DOHH2 (cell line): ENCODE measurements around the gene ABCA1.

Experiments used
- EZH2phosphoT487 ChIP-seq: fragments of 200-600 bp; sonication (generic); IDR thresholded peaks from 2 replicates; pipeline ENCODE4 v1.6.1; 2017; ENCODE audit warnings: borderline replicate concordance, mild to moderate bottlenecking, antibody characterized with exemption, low read length, moderate library complexity, mixed read lengths
- TF ChIP-seq, protein P1 (sequence below): fragments of 200-600 bp; sonication (generic); IDR thresholded peaks from one replicate; pipeline ENCODE4 v1.5.1; 2014; ENCODE audit warnings: antibody characterized with exemption, mild to moderate bottlenecking, low read depth, low read length; ENCODE audit not compliant: poor library complexity, severe bottlenecking

GRCh38 chr9:104900871-104901270 lies 27.1 kb downstream of the ABCA1 start:
- TF ChIP-seq, protein P1, sequence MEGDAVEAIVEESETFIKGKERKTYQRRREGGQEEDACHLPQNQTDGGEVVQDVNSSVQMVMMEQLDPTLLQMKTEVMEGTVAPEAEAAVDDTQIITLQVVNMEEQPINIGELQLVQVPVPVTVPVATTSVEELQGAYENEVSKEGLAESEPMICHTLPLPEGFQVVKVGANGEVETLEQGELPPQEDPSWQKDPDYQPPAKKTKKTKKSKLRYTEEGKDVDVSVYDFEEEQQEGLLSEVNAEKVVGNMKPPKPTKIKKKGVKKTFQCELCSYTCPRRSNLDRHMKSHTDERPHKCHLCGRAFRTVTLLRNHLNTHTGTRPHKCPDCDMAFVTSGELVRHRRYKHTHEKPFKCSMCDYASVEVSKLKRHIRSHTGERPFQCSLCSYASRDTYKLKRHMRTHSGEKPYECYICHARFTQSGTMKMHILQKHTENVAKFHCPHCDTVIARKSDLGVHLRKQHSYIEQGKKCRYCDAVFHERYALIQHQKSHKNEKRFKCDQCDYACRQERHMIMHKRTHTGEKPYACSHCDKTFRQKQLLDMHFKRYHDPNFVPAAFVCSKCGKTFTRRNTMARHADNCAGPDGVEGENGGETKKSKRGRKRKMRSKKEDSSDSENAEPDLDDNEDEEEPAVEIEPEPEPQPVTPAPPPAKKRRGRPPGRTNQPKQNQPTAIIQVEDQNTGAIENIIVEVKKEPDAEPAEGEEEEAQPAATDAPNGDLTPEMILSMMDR = no peak
- no peak for TF ChIP-seq EZH2phosphoT487
